K562 (cell line): ENCODE data around the gene CCDC90B. TPM values are rescaled to one million over a fixed set of nuclear protein-coding genes. Genes with fewer than 3 reads are reported as not detected.

ENCODE experiments used
- CCAR2 ChIP-seq: fragments of 200-400 bp; formaldehyde crosslinking; IDR thresholded peaks from 2 replicates; pipeline ENCODE4 v1.6.1; 2017; ENCODE audit warnings: mild to moderate bottlenecking, low read depth, low read length
- RERE ChIP-seq: sonication (generic); formaldehyde crosslinking; IDR thresholded peaks from 2 replicates; pipeline ENCODE4 v1.8.0; 2023; ENCODE audit warnings: missing genetic modification reagents, mild to moderate bottlenecking, borderline replicate concordance
- SRF ChIP-seq, 2 experiments: fragments of 250-450, 450-650 bp in 1 of 2; sonication (Bioruptor Pico) in 1 of 2; sonication (generic) in 1 of 2; formaldehyde crosslinking; IDR thresholded peaks; 2 replicates each; pipeline versions ENCODE4 v1.5.0 to v1.5.1; 2020 to 2022; ENCODE audit warnings: mild to moderate bottlenecking in 1 of 2, missing genetic modification reagents in 1 of 2
- TAF9B ChIP-seq: fragments of 450-650 bp; IDR thresholded peaks from 2 replicates; pipeline ENCODE4 v1.6.1; 2018; ENCODE audit warnings: mild to moderate bottlenecking; ENCODE audit not compliant: partially characterized antibody
- ZNF398 ChIP-seq: fragments of 250-450 bp; sonication (Bioruptor Pico); IDR thresholded peaks from 2 replicates; pipeline ENCODE4 v1.8.0; 2021; ENCODE audit warnings: moderate library complexity, mild to moderate bottlenecking, inconsistent platforms
- ZNF431 ChIP-seq: sonication (generic); formaldehyde crosslinking; IDR thresholded peaks from 2 replicates; pipeline ENCODE4 v1.8.0; 2022; ENCODE audit warnings: mild to moderate bottlenecking, missing genetic modification reagents
- ZNF766 ChIP-seq: fragments of 200-800 bp; sonication (Bioruptor generic); conservative IDR thresholded peaks from 2 replicates; pipeline ENCODE4 v1.6.1; 2016; ENCODE audit warnings: missing genetic modification characterization, missing compliant biosample characterization
- polyA plus RNA-seq, 8 experiments: library from polyadenylated mRNA; depleted of rRNA in 4 of 8; stranded (reverse) in 5 of 8; unstranded in 3 of 8; fragments of >200 nt; fragmentation: Nextera tagmentation in 2 of 8; fragmentation: Illumina TruSeq in 1 of 8; extraction: Ambion mirVana in 2 of 8; extraction: Trizol in 1 of 8; gene quantifications; 2 replicates each; pipeline versions ENCODE4 v1.2.1 to v1.2.3, GENCODE V29; 2011 to 2014; ENCODE audit warnings: inconsistent platforms in 1 of 8, missing spikeins in 1 of 8
- total RNA-seq, 7 experiments: library from RNA; depleted of rRNA in 6 of 7; stranded (reverse); fragments of >200 nt in 6 of 7; fragmentation: Illumina TruSeq in 2 of 7; extraction: Trizol in 2 of 7; gene quantifications; 2 replicates each; pipeline versions ENCODE4 v1.2.1 to v1.2.3, GENCODE V29; 2011 to 2021; ENCODE audit warnings: low replicate concordance in 1 of 7

Gene CCDC90B
- total and polyA plus RNA-seq, 9 of the 15 experiments (the other 6 are each of a cell fraction or from before 2014, with no cell fraction given), result 26.6 to 63.6 (median 51.8) TPM

GRCh38 chr11:83249445-83249844 lies 36.7 kb downstream of the CCDC90B start (continued):
- TF ChIP-seq ZNF398 (CRISPR knock-in tag) (no peak), CCAR2 (no peak), SRF (CRISPR knock-in tag; IDR thresholded peaks at IDR 0.05) (no peak), ZNF431 (no peak), RERE (CRISPR knock-in tag) (no peak), TAF9B (no peak), ZNF766 (CRISPR knock-in tag) (no peak)
